H1 (cell line): ENCODE results near the gene CDK4. TPM values are rescaled to one million over a fixed set of nuclear protein-coding genes. Genes with fewer than 3 reads are reported as not detected.

Source experiments
- ASH2L ChIP-seq: fragments of 200-600, 300-600 bp; sonication (generic); IDR thresholded peaks from one replicate; pipeline ENCODE4 v1.7.1; 2017; ENCODE audit warnings: low read length
- CBX8 ChIP-seq: fragments of 300-800, 300-1000 bp; sonication (generic); IDR thresholded peaks from 2 replicates; pipeline ENCODE4 v1.7.1; 2016; ENCODE audit warnings: low read depth, low read length, borderline replicate concordance
- CEBPB ChIP-seq: IDR thresholded peaks from 2 replicates; pipeline ENCODE4 v1.6.1; 2012; ENCODE audit warnings: low read depth, low read length
- E2F6 ChIP-seq: IDR thresholded peaks from 2 replicates; pipeline ENCODE4 v1.6.1; 2012; ENCODE audit warnings: inconsistent platforms
- EZH2 ChIP-seq: fragments of 200-600 bp; sonication (generic); IDR thresholded peaks from 2 replicates; pipeline ENCODE4 v1.7.1; 2012; ENCODE audit warnings: low read depth, mild to moderate bottlenecking, moderate library complexity, low read length, inconsistent platforms; ENCODE audit not compliant: severe bottlenecking
- GTF2F1 ChIP-seq: IDR thresholded peaks from 2 replicates; pipeline ENCODE4 v1.6.1; 2012; ENCODE audit warnings: low read depth, low read length, improper control_type of control experiment, borderline replicate concordance
- KDM5A ChIP-seq: fragments of 200-600 bp; IDR thresholded peaks from 2 replicates; pipeline ENCODE4 v1.7.1; 2012; ENCODE audit warnings: mild to moderate bottlenecking, low read length, inconsistent platforms, mixed read lengths
- RAD21 ChIP-seq, 2 experiments: IDR thresholded peaks in 1 of 2; conservative IDR thresholded peaks in 1 of 2; 2 replicates each; pipeline ENCODE4 v1.6.1; 2011; ENCODE audit warnings: low read depth in 2 of 2, low read length in 2 of 2, improper control_type of control experiment in 1 of 2, inconsistent platforms in 1 of 2, mild to moderate bottlenecking in 1 of 2, moderate library complexity in 1 of 2
- RFX5 ChIP-seq: IDR thresholded peaks from 2 replicates; pipeline ENCODE4 v1.6.1; 2011; ENCODE audit warnings: low read depth, low read length, improper control_type of control experiment, borderline replicate concordance
- SIN3A ChIP-seq, 2 experiments: IDR thresholded peaks in 1 of 2; conservative IDR thresholded peaks in 1 of 2; 2 replicates each; pipeline ENCODE4 v1.6.1; 2011 to 2012; ENCODE audit warnings: low read length in 2 of 2, improper control_type of control experiment in 1 of 2, low read depth in 1 of 2, mild to moderate bottlenecking in 1 of 2
- SIRT6 ChIP-seq: IDR thresholded peaks from one replicate; pipeline ENCODE4 v1.7.1; 2012; ENCODE audit warnings: low read length, inconsistent platforms
- SIX5 ChIP-seq: IDR thresholded peaks from 2 replicates; pipeline ENCODE4 v1.6.1; 2011; ENCODE audit warnings: mild to moderate bottlenecking, low read depth, low read length
- SP1 ChIP-seq: IDR thresholded peaks from 2 replicates; pipeline ENCODE4 v1.6.1; 2011; ENCODE audit warnings: low read depth, low read length
- TCF12 ChIP-seq: IDR thresholded peaks from 2 replicates; pipeline ENCODE4 v1.6.1; 2011; ENCODE audit warnings: low read depth, mild to moderate bottlenecking, low read length
- YY1 ChIP-seq: IDR thresholded peaks from 2 replicates; pipeline ENCODE4 v1.6.1; 2011; ENCODE audit warnings: low read depth, mild to moderate bottlenecking, low read length
- polyA plus RNA-seq, 7 experiments: library from polyadenylated mRNA; depleted of rRNA in 3 of 7; stranded (reverse) in 5 of 7; unstranded in 2 of 7; fragments of >200 nt in 5 of 7; fragments of 200-250 nt in 2 of 7; gene quantifications; 1 replicate in 5 of 7; 2 replicates in 1 of 7; 4 replicates in 1 of 7; pipeline versions ENCODE4 v1.2.1 to v1.2.3, GENCODE V29; 2011 to 2013; ENCODE audit warnings: missing spikeins in 2 of 7, mixed read lengths in 2 of 7
- total RNA-seq: library from RNA; stranded (reverse); fragmentation: NEBNext Ultra II Directional; extraction: Animal tissue kit (Norgen Biotek cat#: 25700); gene quantifications from 2 replicates; pipeline ENCODE4 v1.2.1, GENCODE V29; 2021

The CDK4 gene
- total and polyA plus RNA-seq, 2 of the 8 experiments (the other 6 are each of a cell fraction or from before 2014, with no cell fraction given), result 174 to 368 TPM

GRCh38 chr12:57766464-57767304 is 14.6 kb upstream of the CDK4 start, which contains the start of gene CYP27B1 (continued):
- TF ChIP-seq SP1 (peak; percentile 30; the same call in 1 of the 2 replicates), SIX5 (no peak), KDM5A (no peak), ASH2L (no peak), RAD21 (IDR thresholded peaks at IDR 0.05 in 1 of 2, conservative IDR thresholded peaks at IDR 0.05 in 1 of 2; ENCODE audit: low read depth in 2 of 2, low read length in 2 of 2) (no peak), TCF12 (no peak), SIRT6 (no peak), E2F6 (no peak), CBX8 (no peak), CEBPB (peak; percentile 77), YY1 (no peak), EZH2 (peak; percentile 62), SIN3A (conservative IDR thresholded peaks at IDR 0.05 in 1 of 2, IDR thresholded peaks at IDR 0.05 in 1 of 2; ENCODE audit: low read depth in 1 of 2, low read length in 2 of 2) (0 out of 4 replicates have a peak, but pooled peaks have one; percentile 14 to 28), GTF2F1 (no peak), RFX5 (no peak)
- TF ChIP-seq, all 59 proteins: peak for 8
